ENCODE data around the gene HMGN2.

DNA sequence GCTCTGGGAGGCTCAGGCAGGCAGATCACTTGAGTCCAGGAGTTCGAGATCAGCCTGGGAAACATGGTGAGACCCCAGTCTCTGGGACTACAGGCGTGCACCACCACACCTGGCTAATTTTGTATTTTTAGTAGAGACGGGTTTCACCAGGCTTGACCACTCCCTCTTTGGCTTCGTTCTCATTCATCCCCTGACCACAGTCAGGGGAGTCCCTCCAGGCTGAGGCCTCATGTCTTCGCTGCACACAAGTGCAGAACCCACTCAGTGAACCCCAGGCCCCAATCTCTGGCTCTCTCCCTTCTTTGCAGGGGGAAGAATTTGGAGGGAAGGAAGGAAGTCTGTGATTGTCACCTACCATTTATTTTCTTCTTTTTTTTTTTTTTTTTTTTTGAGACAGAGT, 48.1 kb downstream of the HMGN2 start:
- no peak for TF ChIP-seq POLR2AphosphoS5 (IDR thresholded peaks at IDR 0.05; ENCODE audit: low read length)
- TF ChIP-seq, protein P1, sequence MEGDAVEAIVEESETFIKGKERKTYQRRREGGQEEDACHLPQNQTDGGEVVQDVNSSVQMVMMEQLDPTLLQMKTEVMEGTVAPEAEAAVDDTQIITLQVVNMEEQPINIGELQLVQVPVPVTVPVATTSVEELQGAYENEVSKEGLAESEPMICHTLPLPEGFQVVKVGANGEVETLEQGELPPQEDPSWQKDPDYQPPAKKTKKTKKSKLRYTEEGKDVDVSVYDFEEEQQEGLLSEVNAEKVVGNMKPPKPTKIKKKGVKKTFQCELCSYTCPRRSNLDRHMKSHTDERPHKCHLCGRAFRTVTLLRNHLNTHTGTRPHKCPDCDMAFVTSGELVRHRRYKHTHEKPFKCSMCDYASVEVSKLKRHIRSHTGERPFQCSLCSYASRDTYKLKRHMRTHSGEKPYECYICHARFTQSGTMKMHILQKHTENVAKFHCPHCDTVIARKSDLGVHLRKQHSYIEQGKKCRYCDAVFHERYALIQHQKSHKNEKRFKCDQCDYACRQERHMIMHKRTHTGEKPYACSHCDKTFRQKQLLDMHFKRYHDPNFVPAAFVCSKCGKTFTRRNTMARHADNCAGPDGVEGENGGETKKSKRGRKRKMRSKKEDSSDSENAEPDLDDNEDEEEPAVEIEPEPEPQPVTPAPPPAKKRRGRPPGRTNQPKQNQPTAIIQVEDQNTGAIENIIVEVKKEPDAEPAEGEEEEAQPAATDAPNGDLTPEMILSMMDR (IDR thresholded peaks at IDR 0.05 in 2 of 3, conservative IDR thresholded peaks at IDR 0.05 in 1 of 3; ENCODE audit: control insufficient read depth in 2 of 3, extremely low read depth in 1 of 3, insufficient read depth in 1 of 3, low read depth in 3 of 3, low read length in 3 of 3) = no peak
- TF ChIP-seq RBBP5 (conservative IDR thresholded peaks at IDR 0.05) = no peak
- no peak for TF ChIP-seq JUND (IDR thresholded peaks at IDR 0.05; ENCODE audit: low read depth, low read length)
- TF ChIP-seq ZNF274 (IDR thresholded peaks at IDR 0.05; ENCODE audit: insufficient read depth, insufficient read length) = no peak
